ENCODE measurements around the gene HYAL1. TPM values are rescaled to one million over a fixed set of nuclear protein-coding genes. Genes with fewer than 3 reads are reported as not detected.

HYAL1 gene
- polyA plus RNA-seq, 2 of the 4 experiments (the other 2 are of a cell fraction) = 0.62 to 1.1 TPM

GRCh38 chr3:50323614-50324199 lies 20.3 kb upstream of the HYAL1 start (continued):
- no peak for TF ChIP-seq PHF8 (IDR thresholded peaks at IDR 0.05; ENCODE audit: borderline replicate concordance, low read depth)

DNA sequence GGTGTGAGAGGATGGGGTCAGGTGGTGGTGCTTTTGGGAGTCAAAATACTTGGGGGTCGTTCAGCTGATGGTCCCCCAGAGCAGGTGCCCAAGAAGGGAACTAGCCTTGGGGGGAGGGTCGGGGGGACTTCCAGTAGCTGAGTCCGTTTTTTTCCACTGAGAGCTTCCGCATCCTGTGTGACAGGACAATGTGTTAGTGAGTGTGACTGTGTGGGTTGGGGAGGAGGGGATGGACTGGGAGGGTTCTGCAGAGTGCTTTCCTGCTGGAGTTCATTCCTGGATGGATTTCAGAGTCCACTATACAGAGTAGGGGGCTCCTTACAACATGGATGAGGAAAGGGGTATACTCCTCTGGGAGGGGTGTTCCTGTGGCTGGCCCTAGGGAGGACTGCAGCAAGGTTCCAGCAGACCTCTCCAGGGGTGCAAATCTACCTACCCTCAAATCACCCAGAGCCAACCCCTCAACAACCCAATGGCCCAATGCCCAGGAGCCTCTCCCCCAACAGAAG lies 19.8 kb upstream of the HYAL1 start:
- Histone ChIP-seq H3K4me3 (no peak overlapping the region), H3K4me1 (peaks cover 23% of the 10 kb centered on the region), H3K4me2 (no peak overlapping the region), H3K9me3 (no peaks in the 10 kb centered on the region), H3K27ac (no peak overlapping the region)
- FAIRE-seq (no peak), DNase-seq (ENCODE audit: low read depth in 1 of 2, low spot score in 1 of 2) (no peak), ATAC-seq (no peak)
- 68% methylated on average over 3 of the region's 4 CpGs for WGBS (ENCODE audit: missing lambda C conversion rate)
- no peak for TF ChIP-seq SREBF2 (IDR thresholded peaks at IDR 0.05)
- no peak for TF ChIP-seq TP53 (CRISPR knock-in tag; IDR thresholded peaks at IDR 0.05)
- TF ChIP-seq MAZ (IDR thresholded peaks at IDR 0.05; ENCODE audit: borderline replicate concordance, low read depth, low read length) = no peak
- no peak for TF ChIP-seq CBX8 (IDR thresholded peaks at IDR 0.05)
- no peak for TF ChIP-seq FOSL2 (IDR thresholded peaks at IDR 0.05)
- no peak for TF ChIP-seq FOSL2 (CRISPR knock-in tag; IDR thresholded peaks at IDR 0.05)
- TF ChIP-seq JUNB (IDR thresholded peaks at IDR 0.05) = no peak
- no peak for TF ChIP-seq SMC3 (IDR thresholded peaks at IDR 0.05)
- POLR2A ChIA-PET = interaction anchor here (1.0 kb wide), 1 partner anchor 14 kb away, joined by 4 read pairs; no protein-coding TSS in a partner anchor
- CTCF ChIA-PET = interaction anchor here (1.1 to 5.1 kb wide), 9 partner anchors 8 to 129 kb away, joined by 3 to 56 read pairs (median 9); partner anchors contain the start of genes HYAL3, IFRD2, LSMEM2 and NAA80

- TF ChIP-seq NR3C1 (IDR thresholded peaks at IDR 0.05) (no peak), NFE2L2 (conservative IDR thresholded peaks at IDR 0.05; ENCODE audit: low read length) (no peak), ZC3H11A (IDR thresholded peaks at IDR 0.05) (no peak), HOXA7 (CRISPR knock-in tag; IDR thresholded peaks at IDR 0.05) (no peak), POLR2A (IDR thresholded peaks at IDR 0.05; ENCODE audit: low read length) (no peak), MAZ (IDR thresholded peaks at IDR 0.05; ENCODE audit: borderline replicate concordance, low read depth, low read length) (no peak), MYC (IDR thresholded peaks at IDR 0.05; ENCODE audit: borderline replicate concordance, low read length) (no peak), KDM1A (IDR thresholded peaks at IDR 0.05; ENCODE audit: low read depth) (no peak)
- ATAC-seq (no peak), DNase-seq (ENCODE audit: low read depth in 1 of 2, low spot score in 1 of 2) (no peak), FAIRE-seq (no peak)
- CTCF ChIA-PET = interaction anchor here (1.1 to 5.1 kb wide), 5 partner anchors 12 to 96 kb away, joined by 3 to 56 read pairs (median 12); partner anchors contain the start of genes HYAL3 and NAA80
- peak within 1 kb of the TSS; percentile 98 for H3K4me2 ChIP-seq
- H3K4me3 ChIP-seq = peak within 1 kb of the TSS; percentile 65
- POLR2A ChIA-PET = no interaction called here
- H3K4me1 ChIP-seq = peaks cover 27% of the 10 kb centered on the region
- no peaks in the 10 kb centered on the region for H3K9me3 ChIP-seq
- 93% methylated on average over 18 of the region's 31 CpGs for WGBS (ENCODE audit: missing lambda C conversion rate)
- peak within 1 kb of the TSS; percentile 99 to 100 for H3K27ac ChIP-seq
These were observed 19.2 kb upstream of the HYAL1 start, which contains the start of gene HYAL2 for GRCh38 chr3:50322386-50323091. Gene HYAL2 (minus strand): TSS chr3:50322745. CDS start chr3:50320489, 2,256 bp downstream.

DNA sequence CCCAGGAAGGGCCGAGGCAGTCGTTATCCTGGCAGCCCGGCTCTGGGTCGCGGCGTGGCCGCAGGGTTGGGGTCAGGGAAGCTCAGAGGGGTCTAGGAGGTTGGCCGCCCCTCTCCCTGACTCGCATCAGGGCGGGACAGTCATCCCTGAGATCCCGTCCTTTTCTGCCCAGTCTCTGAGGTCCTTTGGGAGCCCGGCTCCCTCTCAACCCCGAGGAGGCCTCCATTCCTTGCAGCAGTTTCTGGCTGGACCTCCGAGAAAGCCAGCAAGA lies 18.7 kb upstream of the HYAL1 start:
- FAIRE-seq (no peak), ATAC-seq (no peak), DNase-seq (ENCODE audit: low read depth in 1 of 2, low spot score in 1 of 2) (no peak)
- Histone ChIP-seq H3K9me3 (no peaks in the 10 kb centered on the region), H3K4me3 (peak overlapping the region; percentile 65), H3K4me1 (peaks cover 30% of the 10 kb centered on the region), H3K27ac (peak overlapping the region; percentile 99 to 100; a peak in 5 of 6 replicates), H3K4me2 (peak overlapping the region; percentile 98)
- ChIA-PET CTCF (interaction anchor here (1.0 to 5.1 kb wide), 6 partner anchors 13 to 33 kb away, joined by 3 to 56 read pairs (median 4); partner anchors contain the start of genes HYAL3 and NAA80), POLR2A (no interaction called here)
- TF ChIP-seq CHD2 (IDR thresholded peaks at IDR 0.05; ENCODE audit: low read length, partially characterized antibody) (no peak), RAD21 (conservative IDR thresholded peaks at IDR 0.05 in 1 of 2, IDR thresholded peaks at IDR 0.05 in 1 of 2) (no peak)
- WGBS (ENCODE audit: missing lambda C conversion rate) = 76% methylated on average over 7 of the region's 14 CpGs
